SH-SY5Y (cell line): ENCODE measurements around the gene EXPH5.

Experiments
- GATA2 ChIP-seq: IDR thresholded peaks from 2 replicates; pipeline ENCODE4 v1.6.1; 2011; ENCODE audit warnings: mild to moderate bottlenecking, low read depth, low read length
- GATA3 ChIP-seq: IDR thresholded peaks from 2 replicates; pipeline ENCODE4 v1.6.1; 2011; ENCODE audit warnings: low read depth, mild to moderate bottlenecking, low read length, moderate library complexity

Gene EXPH5

GRCh38 chr11:108617055-108617454 lies 23.5 kb upstream of the EXPH5 start:
- TF ChIP-seq GATA2 (no peak), GATA3 (no peak)

GRCh38 chr11:108616549-108616948 lies 23.0 kb upstream of the EXPH5 start:
- TF ChIP-seq GATA2 (no peak), GATA3 (no peak)

GRCh38 chr11:108614086-108614485 lies 20.5 kb upstream of the EXPH5 start:
- TF ChIP-seq GATA3 (no peak), GATA2 (no peak)

- TF ChIP-seq GATA2 (no peak), GATA3 (no peak)
Observed at GRCh38 chr11:108609682-108610081, 16.1 kb upstream of the EXPH5 start.

- TF ChIP-seq GATA2 (no peak), GATA3 (no peak)
Observed at GRCh38 chr11:108608548-108608947, 15.0 kb upstream of the EXPH5 start.

GRCh38 chr11:108606495-108607160 lies 13.1 kb upstream of the EXPH5 start:
- no peak for TF ChIP-seq GATA3
- no peak for TF ChIP-seq GATA2

GRCh38 chr11:108606070-108606469 lies 12.5 kb upstream of the EXPH5 start:
- TF ChIP-seq GATA2 (no peak), GATA3 (no peak)

GRCh38 chr11:108601150-108601549 lies 7.6 kb upstream of the EXPH5 start:
- TF ChIP-seq GATA2 (no peak), GATA3 (no peak)

- no peak for TF ChIP-seq GATA2
- no peak for TF ChIP-seq GATA3
Observed at GRCh38 chr11:108599978-108600377, 6.4 kb upstream of the EXPH5 start.

GRCh38 chr11:108597736-108598355 lies 4.3 kb upstream of the EXPH5 start:
- TF ChIP-seq GATA2 (no peak), GATA3 (no peak)

- no peak for TF ChIP-seq GATA3
- no peak for TF ChIP-seq GATA2
Observed at GRCh38 chr11:108596701-108597100, 3.1 kb upstream of the EXPH5 start.

- TF ChIP-seq GATA2 = no peak
- no peak for TF ChIP-seq GATA3
Observed at GRCh38 chr11:108593923-108594434, 411 bp upstream of the EXPH5 start.

GRCh38 chr11:108592591-108593213 lies 866 bp downstream of the EXPH5 start:
- no peak for TF ChIP-seq GATA2
- TF ChIP-seq GATA3 = no peak

- TF ChIP-seq GATA2 = no peak
- TF ChIP-seq GATA3 = no peak
Observed at GRCh38 chr11:108591893-108592292, 1.7 kb downstream of the EXPH5 start.

GRCh38 chr11:108589136-108589535 lies 4.4 kb downstream of the EXPH5 start:
- TF ChIP-seq GATA2 = no peak
- TF ChIP-seq GATA3 = no peak
